Measurements from ENCODE around the gene UBE2E2.

Gene UBE2E2

DNA sequence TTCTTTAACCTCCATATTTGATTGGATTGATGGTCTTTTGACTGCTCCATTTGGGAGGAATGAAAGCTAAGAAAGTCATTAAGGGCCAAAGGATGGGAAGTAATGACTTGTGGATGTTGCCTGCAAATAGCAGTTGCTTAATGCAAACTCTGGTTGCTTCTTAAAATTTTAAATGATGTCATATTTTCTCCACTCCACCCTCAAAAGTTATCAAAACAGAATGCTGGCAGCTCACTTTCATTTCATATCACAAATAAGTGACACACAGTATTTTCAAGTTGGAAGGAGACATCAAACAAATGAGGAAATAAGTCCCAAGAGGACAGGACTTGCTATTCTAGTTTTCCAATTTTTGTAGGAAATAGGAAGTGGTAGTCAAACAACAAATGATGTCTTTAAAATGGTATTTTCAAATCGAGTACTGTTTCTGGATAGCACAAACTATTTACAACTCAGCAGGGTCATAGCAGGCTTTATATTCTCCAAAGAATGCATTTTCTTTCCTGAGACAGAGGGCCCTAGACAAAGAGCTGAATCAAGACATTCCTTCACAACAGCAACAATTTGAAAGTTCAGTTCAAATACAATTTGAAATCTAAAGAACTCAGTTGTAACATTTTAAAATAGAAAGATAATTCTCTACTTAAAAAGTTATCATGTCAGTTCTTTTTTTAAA, 437.5 kb downstream of the UBE2E2 start:
- DNase-seq: no peak
